Cardiac fibroblast (primary cell): ENCODE measurements around the gene SPIN1.

Source experiments
- DNase-seq, 2 donors: peaks; one replicate each; pipeline versions ENCODE4 v3.0.0 to v3.0.0-alpha.2; 2010; ENCODE audit warnings: low read depth in 2 of 2
- H3K4me3 ChIP-seq, 2 donors: replicated peaks in 1 of 2; 1 replicate in 1 of 2; 2 replicates in 1 of 2; pipeline ENCODE4 v1.5.1; 2011; ENCODE audit warnings: low read depth in 2 of 2, low read length in 2 of 2, mild to moderate bottlenecking in 2 of 2, moderate library complexity in 1 of 2
- CTCF ChIP-seq: IDR thresholded peaks from one replicate; pipeline ENCODE4 v1.5.1; 2011; ENCODE audit warnings: low read depth, mild to moderate bottlenecking, low read length, inconsistent platforms

The SPIN1 gene

GRCh38 chr9:88443480-88444113, 55.4 kb downstream of the SPIN1 start:
- H3K4me3 ChIP-seq: no peak overlapping the region
- TF ChIP-seq CTCF: no peak
- DNase-seq: no peak

GRCh38 chr9:88446728-88447127, 58.5 kb downstream of the SPIN1 start:
- TF ChIP-seq CTCF: no peak
- DNase-seq: no peak
- H3K4me3 ChIP-seq: no peak overlapping the region

DNA sequence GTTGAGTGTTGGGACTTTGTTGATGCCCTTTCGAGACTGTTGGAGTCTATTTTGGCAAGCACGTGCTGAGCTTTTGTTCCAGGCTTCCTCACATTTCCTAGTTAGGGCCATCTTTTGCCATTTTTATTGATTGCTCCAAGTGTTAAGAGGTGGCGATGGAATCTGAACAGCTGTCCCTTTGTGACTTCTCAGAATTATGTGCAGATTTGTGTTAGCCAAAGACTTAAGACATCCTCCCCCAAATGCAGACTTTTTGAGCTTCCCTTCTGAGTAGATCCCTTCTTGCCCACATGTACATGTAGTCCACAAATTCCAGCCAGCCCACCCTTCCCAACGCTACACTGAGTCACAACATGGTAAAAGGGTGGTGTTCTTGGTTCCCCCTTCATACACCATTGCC, 59.2 kb downstream of the SPIN1 start:
- no peak for DNase-seq
- H3K4me3 ChIP-seq: no peak overlapping the region
- TF ChIP-seq CTCF: no peak

DNA sequence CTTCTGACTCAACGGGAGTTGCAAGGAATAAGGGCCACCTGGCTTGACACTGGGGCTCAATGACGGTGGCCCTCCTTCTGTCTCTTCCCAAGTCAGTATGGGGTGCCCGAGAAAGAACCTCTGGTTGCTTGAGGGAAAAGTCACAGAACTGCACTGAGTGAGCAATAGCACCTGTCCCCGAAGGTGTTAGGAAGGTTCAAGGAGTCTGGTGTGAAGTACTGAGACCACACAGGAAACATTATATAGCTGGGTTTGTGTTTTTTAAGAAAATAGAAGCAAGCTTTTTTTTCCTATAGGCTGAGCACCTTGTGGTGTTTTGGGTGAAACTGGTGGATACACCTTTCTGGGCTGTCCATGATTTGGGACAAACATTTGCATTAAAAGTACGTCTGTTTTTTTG, 62.9 kb downstream of the SPIN1 start:
- H3K4me3 ChIP-seq: no peak overlapping the region
- TF ChIP-seq CTCF: no peak
- DNase-seq: no peak

GRCh38 chr9:88458716-88459465, 70.6 kb downstream of the SPIN1 start:
- peak; percentile 43 to 81 for DNase-seq
- no peak overlapping the region for H3K4me3 ChIP-seq
- TF ChIP-seq CTCF: no peak

DNA sequence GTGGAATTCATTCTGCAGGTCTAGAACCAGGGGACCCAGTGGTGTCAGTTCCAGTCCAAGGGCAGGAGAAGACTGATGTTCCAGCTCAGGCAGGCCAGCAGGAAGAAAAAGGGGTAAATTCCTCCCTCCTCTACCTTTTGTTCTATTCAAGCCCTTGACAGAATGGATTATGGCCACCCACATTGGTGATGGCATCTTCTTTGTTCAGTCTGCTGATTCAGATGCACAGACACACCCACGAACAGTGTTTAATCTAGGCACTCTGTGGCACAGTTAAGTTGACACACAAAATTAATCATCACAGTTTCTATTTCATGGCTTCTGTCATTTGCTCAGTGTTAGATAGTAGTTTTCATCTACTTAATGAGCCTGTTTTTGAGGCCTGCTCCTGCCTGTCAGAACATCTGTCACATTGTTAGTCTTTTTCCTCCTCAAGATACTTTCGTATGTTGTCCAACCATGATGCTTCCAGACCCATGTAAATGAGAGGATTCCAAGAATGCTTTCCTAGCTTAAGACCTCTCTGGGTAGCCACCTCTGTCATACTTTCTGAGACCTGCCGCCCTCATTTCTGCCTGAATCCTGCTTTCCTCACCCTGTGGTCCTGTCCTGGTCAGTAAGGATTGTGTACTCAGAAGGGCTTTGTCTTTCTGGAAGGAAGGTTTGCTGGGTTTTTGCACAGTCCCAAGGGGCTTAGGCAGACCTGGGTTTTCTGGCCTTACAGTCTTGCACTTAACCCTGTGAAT, 72.5 kb downstream of the SPIN1 start:
- DNase-seq: peak in 1 of 2 donors; percentile 33
- no peak for TF ChIP-seq CTCF
- no peak overlapping the region for H3K4me3 ChIP-seq
